Activated gamma-delta T cell (primary cell): ENCODE measurements around the gene STARD10.

ENCODE experiments used
- DNase-seq: peaks from one replicate; lab custom pipeline; 2025; lab: John Stamatoyannopoulos, UW

The STARD10 gene

DNA sequence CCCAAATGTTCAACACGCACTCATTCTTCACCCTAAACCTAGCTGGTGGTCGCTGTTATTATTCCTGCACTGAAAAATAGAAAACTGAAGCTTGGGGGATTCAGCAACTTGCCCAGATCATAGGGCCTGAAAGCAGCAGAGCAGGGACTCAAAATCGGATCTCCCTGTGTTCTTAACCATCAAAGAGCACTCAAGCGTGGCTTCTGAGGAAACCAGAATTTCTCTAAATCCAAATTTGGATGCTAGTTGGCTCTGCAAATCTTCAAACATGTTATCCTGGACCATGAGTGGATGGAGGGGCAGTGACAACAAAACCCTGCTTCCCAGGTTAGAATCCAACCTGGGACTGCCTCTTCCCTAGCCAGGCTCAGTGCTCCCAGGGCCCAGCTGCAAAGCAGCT is 30.0 kb downstream of the STARD10 start:
- DNase-seq, result no peak

DNA sequence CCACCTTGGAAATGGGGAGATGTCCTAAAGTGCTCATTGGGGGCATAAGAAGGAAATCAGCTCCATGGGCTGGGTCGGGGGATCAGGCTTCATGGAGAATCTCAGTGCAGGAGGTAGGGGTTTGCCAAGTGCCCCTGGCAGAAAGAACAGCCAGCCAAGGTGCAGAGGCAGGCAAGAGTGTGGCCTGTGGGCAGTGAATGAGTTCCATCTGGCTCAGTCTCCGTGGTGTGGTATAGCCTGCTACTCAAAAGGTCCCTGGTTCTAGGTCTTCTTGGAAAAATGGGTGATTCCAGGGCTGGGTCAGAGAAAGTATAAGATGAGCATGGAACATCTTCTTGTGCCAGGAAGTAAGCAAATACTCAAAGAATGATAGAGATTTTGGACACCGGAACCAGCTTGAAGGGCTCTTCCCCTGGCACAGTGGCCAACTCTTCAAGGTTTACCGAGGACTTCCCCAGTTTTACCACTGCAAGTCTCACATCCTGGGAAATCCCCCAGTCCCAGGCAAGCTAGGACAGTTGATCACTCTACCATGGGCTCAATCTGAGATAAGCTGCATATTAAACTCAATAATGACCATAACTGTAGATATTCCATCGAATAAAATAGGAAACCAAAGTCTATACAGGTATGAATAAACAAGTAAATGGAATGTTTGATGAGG is 31.1 kb downstream of the STARD10 start:
- DNase-seq, result no peak

DNA sequence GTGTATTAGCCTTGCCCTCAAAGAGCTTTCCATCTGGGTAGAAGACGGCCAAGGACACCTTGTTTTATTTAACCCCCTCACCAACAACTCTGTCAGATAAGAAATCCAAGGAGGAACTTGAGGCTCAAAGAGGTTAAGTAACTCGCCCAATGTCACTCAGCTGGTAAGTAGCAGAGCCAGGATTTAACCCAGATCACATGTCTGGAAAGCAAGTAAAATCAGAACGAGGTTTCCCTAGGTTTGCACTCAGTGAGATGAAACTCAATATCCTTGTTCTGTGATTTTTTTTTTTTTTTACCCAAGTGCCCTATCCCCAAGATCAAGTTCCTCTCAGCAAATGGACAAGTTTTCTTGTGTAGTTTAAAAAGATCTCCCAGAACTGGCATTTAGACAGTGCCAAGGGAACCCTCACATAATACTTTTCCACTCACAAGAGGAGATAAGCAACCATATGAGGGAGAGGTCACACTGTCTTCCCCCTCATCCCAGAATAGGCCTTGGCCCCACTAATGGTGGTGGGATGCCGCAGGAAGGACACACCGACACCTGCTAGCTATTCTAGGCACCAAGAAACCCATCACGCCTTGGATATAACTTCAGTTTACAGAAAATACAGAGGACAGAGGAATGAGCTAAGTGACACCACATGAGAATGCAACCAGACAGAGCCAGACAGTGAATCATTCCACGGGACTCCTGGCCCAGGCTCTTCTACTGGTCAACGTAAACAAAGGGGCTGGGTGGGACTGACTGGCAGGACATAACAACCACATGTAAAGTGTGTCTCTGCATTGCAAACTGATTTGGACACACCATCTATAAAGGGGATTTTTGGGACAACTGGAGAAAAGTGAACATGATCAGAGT is 33.1 kb downstream of the STARD10 start:
- no peak for DNase-seq

DNA sequence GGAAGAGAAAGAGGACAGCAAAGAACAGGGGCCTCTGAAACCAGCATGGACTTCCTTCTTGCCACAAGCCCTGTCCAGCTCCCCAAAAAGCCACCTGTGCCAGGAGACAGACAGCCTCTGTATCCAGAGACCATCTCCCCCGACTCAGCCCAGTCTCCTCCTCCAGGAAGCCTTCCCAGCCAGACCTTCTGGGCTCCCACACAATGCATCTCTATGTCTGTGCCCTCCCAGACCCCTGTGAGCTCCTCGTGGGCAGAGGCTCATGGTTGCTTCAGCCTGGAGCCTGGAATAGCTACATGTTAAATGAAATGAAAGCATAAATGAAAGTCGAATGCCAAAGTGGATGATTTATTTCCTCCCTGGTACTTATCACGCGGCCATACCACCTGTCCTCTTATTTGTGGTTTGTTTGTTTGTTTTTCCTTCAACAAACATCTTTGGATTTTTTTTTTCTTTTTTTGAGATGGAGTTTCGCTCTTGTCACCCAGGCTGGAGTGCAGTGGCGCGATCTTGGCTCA is 34.3 kb downstream of the STARD10 start:
- DNase-seq, result no peak

DNA sequence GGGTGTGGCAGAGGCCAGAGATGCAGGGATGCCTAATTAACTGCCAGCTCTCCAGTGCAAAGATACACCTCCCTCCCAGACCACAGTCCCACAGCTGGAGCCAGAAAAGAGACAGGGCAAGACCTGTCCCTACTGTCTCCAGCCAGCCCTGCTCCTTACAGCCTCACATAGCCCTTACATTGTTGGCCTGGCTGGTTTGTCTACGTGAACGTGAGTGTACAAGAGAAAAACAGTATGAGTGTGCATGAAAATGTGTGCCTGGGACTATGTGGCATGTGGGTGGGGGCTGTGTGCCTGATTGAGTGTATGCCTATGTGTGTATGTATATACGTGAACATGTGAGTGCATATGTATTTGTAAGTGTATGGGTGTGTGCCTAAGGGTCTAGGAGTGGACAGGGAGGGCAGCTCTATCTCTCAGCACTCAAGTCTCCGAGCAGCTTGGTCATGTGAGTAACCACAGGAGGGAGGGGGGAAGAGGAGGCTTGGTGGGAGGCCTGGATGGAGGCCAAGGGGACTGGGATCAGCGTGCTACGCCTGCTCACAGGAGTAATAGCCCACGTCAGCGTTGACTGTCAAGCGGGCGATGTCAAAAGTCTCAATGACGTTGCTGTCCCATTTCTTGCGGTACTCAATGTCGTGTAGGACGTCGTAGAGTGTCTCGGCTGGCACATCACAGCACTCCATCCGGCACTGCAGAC is 35.0 kb downstream of the STARD10 start:
- DNase-seq, result no peak

DNA sequence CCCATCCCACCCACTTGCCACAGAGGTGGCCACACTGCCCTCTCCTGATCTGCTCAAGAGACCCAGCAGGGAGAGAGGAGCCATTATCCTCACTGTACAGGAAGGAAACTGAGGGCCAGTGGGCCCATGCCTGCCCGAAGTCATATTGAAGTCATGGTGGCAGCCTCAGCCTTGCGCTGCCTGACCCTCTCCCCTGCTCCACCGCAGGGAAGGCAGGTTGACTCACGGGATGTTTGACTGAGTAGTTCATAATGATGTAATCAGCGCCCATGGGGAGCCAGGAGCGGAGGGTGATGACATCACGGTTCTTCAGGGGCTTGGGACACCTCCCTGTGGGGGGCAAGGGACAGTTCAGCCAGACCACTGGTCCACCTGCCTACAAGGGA is 35.5 kb downstream of the STARD10 start:
- DNase-seq, result no peak

DNA sequence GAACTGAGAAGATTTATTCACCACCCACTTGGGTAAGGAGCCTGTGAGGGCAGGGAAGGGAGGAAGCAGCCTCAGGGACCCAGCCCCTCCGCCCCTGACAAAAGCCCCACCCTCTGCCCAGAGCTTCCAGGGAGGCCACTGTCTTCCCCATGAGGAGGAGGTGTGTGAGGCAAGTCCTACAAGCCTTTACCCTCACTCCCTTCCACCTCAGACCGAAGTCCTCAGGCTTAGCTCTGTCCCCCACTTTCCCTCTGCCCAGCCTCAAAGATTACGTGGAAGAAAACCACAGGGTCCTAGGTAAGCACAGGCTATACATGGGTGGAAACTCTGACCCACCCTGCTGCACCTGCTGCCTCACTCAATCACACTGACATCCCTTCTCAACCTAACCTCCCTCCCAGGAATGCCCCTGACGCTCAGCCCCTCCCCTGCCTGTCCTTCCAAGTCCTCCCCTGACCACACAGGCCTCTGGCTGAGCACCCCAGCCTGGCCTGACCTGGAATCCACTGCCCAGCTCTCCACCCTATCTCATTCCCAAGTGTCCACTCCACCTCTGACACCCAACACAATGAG is 38.0 kb downstream of the STARD10 start:
- no peak for DNase-seq

DNA sequence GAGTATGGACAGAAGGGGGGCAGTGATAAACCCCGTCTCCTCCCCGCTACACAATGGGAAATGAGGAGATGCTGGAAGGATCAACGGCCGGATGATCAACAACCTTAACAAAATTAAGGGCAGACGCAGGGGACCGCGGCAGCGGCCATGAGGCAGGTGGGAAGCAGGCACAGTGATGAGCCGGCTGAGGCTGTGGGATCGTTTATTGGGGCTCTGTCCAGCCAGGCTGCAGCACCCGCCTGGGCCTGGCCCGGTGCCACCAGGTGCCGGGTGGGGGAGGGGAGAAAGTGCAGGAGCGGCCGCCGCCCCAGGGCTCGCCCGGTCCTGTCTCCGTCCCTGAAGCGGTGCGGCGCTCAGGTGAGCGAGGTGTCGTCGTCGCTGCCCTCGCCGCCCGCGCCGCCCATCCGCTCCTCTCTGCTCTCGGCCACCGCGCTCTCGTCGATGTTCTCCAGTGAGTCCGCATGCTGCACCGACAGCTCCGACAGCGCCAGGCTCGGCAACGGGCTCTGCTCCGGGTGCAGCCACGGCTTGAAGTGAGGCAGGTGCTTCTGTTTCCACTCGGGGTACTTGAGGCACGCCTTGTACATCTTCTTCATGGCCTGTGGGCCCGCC is 39.2 kb downstream of the STARD10 start:
- DNase-seq, result no peak

DNA sequence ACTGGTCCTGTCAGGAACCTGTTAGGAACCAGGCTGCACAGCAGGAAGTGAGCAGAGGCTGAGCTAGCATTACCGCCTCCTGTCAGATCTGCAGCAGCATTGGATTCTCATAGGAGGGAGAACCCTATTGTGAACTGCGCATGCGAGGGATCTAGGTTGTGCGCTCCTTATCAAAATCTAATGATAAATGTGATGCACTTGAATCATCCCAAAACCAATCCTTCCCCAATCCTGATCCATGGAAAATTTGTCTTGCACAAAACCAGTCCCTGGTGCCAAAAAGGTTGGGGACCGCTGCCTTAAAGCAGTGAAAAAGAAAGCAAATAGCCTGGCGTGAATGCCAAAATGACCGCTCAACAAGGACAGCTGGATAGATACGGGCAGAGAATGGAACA is 39.7 kb downstream of the STARD10 start:
- no peak for DNase-seq

DNA sequence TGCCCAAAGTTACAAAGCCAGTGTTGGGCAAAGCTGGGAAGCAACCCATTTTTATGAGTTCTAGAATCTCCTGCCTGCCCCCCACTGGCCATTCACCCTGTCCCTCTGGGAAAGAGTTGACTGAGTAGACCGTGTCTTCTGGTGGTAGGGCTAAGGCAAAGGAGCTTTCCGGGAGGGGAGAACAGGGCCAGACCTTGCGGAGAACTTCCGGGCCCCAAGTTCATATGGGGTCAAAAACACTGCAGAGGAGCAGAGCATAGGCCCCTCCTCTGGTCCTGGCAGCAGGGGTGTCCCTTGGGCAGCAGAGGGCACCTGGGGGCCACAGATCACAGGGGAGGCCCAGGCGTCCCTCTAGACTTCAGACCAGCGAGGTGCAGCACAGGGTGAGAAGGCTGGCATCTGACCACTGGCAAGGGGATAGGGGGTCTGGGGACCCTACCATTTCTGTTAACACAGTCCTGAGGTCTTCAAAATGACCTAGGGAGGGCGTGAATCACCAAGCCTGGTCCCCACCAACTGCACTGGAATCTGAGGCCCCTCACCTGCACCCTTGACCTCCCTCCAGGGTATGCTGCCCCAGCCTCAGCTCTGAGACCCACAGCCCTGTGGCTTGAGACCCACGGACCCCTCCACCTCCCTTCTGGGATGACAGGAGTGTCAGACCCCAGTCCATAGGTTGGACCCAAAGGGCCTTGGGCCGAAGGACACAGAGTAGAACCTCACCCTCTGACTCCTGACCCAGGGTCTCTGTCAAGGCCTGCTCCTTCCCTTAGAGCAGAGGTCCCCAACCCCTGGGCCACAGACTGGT is 40.3 kb downstream of the STARD10 start:
- no peak for DNase-seq

DNA sequence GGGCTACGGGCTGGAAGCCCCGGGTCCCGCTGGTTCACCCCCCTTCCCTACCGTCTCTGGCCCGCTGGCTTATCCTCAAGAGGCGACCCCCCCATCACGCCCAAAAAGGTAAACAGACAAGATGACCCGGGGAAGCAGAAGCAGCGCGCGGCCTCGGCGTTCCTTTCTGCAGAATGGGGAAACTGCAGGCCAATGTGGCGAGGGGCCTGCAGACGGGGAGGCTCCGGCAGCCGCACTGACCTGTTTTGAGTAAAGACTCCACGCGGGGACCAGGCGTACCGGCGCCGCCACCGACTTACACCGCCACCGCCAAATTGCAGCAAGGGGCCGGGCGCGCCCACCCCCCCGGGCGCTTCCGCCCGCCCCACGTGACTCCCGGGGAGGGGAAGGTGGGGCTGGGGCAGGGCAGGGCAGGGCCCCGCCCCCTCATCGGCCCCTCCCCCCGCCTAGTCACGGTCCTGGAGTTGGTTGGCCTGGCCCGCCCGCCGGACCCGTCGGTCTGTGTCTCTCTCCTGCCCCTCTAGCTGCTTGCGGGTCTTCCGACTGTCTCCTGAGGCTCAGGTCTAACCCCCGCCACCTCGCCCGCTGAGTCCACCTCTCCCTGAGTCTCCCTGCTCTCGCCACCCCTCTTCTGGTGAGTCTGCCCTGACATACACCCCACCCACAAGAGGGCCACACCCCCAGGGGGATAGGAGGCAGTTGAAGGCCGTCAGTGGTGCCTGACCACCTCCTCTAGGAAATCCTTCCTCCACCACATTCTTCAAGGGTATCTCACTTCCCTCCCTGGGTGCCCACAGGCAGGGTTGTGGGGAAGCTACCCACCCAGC is 41.5 kb downstream of the STARD10 start, which contains the start of gene ARAP1:
Gene ARAP1 (minus strand): TSS at position 321 of the 827 bp plus-strand sequence. CDS start 25,280 bp downstream, outside the sequence.
- DNase-seq, result peak; percentile 80

DNA sequence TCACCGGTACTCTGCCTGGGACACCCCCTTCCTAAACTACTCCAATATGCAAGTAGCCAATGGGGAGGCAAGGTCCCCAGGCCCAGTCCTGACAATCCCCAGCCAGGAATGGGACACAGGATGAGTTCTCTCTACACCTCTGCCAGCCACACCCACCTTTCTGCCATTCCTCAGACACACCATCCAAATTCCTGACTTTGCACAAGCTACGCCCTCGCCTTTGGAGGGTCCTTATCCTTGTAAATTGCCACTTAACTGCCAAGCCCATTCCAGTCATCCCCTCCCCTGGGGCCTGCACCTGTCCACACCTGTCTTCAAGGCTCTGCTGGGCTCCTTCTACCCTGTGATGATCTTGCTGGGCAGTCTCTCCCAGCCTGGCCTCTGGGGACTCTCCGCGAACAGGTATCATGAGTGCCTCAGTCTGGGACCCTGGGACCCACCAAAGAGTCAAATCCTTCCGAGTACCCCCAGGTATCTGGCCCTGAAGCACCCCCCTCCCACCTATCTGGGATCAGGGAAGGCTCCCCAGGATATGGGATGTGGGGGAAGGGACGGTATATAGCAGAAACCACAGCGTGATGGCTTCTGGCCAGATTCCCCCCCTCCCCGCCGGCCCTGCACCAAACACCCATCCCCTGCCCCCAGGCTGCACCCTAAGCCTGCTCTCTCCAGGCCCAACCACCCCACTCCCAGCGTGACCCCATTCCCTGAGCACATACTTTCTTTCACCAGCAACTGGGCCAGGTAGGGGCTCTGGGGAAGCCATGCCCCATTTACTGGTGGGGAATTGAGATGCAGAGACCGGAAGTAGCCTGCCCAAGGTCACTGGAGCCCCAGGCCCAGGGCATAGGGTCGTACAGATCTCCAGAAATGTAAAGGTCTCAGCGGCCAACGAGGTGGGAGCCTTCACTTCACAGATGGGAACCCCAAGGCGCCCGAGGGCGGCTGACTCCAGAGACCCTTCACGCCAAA is 42.4 kb downstream of the STARD10 start:
- DNase-seq, result no peak

DNA sequence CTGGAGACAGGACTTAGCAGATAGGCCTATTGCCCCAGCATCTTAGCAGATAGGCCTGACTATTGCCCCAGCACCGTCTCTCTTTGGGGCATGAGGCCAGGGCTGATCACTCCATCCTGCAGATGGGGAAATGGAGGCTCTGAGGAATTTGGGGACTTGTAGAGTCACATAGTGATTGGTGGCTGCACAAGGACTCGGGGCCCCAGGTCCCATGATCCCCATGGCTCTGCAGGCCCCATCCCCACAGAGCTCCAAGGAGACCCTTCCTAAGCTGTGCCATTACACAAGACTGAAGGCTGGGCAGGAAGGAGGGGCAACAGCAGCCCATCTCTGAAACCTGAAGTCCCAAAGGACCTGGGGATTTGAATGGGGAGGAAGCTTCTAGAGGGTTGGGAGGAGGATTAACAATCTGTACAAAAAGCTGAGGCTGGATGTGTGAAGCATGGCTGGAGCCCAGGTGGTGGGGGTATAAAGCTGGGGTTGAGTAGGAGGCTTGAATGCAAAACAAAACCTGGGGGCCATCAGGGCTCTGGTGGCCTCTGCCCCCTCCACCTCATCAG is 43.2 kb downstream of the STARD10 start:
- no peak for DNase-seq

DNA sequence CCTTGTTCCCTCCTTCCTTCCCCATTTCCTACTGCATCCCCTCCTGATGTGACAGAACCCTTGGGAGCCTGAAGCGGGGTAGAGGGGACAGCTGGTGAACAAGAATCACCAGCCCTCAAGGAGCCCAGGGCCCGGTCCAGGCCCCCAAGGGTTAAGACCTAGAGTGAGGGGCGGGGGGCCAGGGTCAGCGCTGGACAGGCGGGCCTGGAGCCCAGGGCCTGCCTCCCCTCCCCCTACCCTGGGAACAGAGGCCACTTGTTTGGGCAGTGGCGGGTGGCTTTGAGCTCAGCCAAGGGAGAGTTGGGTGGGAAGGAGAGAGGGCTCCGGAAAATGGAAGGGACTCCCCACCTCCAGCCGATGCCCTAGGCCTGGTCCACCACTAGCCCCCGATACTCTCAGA is 43.8 kb downstream of the STARD10 start:
- DNase-seq, result no peak

DNA sequence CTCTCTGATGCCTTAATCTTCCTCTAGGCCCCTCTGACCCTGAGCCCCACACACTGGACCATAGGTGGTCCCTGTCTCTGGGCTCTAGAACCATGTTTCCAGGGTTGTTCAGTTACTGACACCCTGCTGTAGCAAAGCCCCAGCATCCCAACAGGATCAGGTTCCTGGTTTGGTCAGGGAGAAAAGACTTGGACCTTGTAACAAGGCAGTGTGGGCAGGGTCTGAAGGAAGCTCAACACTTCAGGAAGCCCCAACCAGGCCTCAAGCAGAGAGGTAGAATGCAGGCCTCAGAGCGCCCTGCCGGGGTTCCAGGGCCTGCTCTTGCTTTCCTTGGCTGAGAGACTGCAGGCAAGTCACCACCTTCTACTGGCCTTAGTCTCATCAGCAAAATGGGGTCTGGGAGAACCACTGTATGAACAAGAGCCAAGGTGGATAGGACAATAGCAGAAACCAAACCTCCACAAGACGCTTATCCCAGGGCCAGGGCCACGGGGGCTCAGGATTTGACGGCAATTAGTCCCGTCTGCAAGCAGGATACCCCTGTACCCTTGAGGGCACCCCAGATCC is 46.5 kb downstream of the STARD10 start:
- no peak for DNase-seq

DNA sequence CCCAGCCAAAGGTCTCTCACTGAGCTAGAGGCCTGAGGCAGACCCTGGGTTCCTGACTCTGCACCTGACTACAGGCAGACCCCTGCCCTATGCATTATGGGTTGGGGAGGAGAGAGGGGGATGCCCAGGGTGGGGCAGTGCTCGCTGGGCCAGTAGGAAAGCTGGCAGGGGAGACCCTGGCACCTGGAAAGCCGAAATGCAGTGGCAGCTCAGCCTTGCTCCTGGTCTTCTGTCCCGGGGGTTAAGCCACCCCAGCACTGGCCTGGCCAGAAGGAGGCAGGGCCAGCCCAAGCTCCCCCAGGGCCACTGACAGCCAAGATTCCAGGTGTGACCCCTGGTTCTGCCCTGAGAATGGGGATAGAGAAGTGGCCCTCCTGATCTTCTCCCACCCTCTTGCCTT is 47.0 kb downstream of the STARD10 start:
- no peak for DNase-seq

DNA sequence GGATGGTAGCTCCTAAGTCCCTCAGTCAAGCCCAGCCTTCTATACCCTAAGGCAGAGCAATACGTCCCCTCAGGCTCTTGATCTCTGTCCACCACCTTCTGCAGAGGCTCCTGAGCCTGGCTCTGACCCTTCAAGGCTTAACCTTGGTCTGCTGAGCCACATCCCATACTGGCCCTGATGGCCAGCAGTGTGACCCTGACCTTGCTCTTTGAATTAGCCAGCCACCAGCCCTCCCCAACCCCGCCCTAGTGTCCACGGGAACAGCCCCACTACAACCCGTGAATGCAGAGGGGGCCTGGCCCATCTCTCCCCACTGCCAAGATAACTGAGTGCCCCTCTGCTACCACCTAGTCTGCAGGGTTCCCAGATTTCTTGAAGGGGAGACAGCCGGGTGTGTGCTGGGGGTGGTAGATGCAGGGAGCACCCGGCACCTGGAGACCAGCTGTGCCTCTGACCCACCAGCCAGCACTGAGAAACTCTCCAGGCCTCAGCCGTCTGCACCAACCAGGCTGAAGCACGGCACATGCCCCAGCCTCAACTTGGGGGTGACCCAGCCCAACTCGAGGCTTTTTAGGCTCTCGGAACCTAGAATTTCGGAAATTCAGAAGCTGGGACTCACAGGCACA is 47.8 kb downstream of the STARD10 start:
- no peak for DNase-seq

DNA sequence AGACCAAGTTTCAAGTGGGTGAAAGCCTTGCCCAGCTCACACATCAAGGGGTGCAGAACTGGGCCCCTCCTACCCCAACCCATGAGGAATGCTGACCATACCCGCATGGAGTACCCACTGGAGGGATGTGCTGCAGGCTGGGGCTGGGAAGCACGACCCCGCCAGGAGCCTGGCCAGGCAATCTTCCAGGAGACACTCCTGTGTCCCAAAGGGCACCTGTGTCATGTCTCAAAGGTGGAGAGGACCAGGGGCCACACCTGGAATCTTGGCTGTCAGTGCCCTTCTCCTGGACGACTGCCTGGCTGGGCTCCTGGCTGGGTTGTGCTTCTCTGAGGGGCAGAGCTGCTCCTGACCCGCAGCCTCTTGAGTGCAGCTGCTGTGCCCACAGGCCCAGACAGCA is 48.3 kb downstream of the STARD10 start:
- no peak for DNase-seq
